ENCODE measurements around the gene DMKN.

Gene DMKN, protein sequence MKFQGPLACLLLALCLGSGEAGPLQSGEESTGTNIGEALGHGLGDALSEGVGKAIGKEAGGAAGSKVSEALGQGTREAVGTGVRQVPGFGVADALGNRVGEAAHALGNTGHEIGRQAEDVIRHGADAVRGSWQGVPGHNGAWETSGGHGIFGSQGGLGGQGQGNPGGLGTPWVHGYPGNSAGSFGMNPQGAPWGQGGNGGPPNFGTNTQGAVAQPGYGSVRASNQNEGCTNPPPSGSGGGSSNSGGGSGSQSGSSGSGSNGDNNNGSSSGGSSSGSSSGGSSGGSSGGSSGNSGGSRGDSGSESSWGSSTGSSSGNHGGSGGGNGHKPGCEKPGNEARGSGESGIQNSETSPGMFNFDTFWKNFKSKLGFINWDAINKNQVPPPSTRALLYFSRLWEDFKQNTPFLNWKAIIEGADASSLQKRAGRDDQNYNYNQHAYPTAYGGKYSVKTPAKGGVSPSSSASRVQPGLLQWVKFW

DNA sequence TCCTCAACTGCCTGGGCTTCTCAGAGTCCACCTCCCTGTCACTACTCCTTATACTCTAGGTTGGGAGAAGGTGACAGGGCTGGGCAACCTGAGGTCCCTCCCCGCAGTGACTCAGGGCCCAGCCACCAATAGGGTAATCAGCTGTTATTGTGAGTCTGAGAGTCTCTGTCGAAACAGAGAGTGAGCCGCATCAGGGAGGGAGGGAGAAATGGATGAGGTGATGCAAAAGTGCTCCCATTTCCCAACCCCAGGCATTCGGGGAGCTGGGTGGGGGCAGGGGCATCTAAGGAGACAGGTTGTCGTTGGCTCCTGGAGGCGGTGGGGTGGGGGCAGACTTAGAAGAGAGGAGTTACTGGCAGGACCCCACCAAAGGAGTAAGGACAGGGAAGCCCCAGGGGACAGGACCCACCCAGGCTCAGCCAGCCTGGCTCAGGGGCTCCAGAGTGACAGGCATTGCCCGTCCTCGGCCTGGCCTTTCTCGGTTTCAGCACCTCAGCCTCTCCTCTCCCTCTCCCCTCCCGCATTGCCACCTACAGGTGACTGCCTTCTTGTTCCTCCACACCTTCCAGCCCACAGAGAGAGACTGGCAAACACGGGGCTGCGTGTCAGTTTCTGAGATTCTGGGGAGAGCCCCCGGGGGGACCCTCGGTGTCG lies at the start of gene DMKN:
DMKN (minus strand) TSS at position 22 of the 654 bp plus-strand sequence. CDS start 174 bp downstream, outside the sequence.
- no peak for DNase-seq

DNA sequence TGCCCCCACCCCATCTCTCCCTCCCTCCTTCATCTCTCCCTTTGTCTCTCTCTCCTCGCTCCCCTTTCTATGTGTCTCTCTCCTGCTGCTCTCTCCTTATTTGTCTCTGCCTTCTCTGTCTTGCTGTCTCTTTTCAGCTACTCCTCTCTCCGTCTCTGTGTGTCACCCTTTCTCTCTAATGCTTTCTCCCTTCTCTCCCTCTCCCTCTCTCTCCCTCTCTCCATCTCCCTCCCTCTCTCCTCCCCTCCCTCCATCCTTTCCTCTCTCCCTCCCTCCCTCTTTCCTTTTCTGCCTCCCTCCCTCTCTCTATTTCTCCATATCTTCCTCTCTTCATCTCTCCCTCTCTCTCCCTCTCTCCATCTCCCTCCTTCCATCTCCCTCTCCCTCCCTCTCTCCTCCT lies 49.3 kb upstream of the DMKN start:
- DNase-seq: no peak

- DNase-seq: no peak
Observed at GRCh38 chr19:35562336-35562735, 48.9 kb upstream of the DMKN start.

DNA sequence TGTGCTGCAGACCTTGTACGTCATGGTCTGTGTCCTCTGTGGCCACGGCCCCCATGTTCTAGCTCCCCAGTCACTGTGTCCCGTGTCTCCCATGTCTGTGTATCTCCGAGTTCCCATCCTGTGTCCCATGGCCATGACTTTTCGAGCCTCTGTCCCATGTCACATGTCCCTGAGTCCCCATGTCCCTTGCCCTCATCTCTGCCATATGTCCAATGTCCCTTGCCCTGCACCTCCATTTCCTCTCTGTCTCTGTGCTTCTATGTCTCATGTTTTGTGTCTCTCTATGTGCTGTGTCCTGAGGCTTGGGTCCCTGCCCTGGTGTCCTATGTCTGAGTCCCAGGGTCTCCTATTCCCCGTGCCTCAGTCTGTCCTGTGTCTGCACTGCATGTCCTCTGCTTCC lies 48.0 kb upstream of the DMKN start:
- no peak for DNase-seq

- DNase-seq: no peak
Observed at GRCh38 chr19:35560677-35561076, 47.2 kb upstream of the DMKN start.

DNA sequence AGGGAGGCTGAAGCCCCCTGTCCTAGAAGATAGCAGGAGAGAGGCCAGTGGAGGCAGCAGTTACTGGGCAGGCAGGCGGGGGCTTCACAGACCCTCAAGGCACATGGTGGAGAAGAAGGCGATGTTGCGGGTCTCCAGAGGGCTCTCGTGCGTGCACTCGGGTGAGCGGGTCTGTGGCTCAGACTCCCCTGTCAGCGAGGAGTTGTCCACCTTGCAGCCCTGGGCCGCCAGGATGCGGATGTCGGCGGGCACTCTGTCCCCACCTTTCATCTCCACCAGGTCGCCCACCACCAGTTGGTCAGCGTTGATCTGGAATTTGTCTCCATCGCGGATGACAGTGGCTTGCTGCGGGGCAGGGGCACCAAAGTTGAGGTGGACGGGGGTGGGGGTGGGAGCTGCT lies 46.8 kb upstream of the DMKN start:
- DNase-seq: no peak

DNA sequence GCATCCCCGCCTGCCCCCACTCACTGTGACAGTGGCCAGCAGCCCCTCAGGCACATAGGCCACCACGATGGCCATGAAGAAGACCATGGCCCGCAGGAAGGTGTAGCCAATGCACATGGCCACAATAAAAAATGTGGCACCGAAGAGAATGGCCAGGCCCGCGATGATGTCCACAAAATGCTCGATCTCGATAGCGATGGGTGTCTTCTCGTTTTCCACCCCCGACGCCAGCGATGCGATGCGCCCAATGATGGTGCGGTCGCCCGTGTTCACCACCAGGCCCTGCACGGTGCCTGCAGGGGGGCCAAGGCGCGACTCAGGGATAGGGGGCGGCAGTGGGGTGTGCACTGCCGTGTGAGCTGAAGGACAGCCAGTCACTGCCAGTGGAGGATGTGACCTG lies 46.3 kb upstream of the DMKN start:
- DNase-seq: no peak

- DNase-seq: no peak
Observed at GRCh38 chr19:35559281-35559659, 45.8 kb upstream of the DMKN start.

- no peak for DNase-seq
Observed at GRCh38 chr19:35558400-35559280, 45.2 kb upstream of the DMKN start.

GRCh38 chr19:35557539-35558399 lies 44.3 kb upstream of the DMKN start:
- DNase-seq: peak; percentile 82

GRCh38 chr19:35556846-35557538 lies 43.5 kb upstream of the DMKN start:
- DNase-seq: no peak

- no peak for DNase-seq
Observed at GRCh38 chr19:35556025-35556590, 42.7 kb upstream of the DMKN start.

- no peak for DNase-seq
Observed at GRCh38 chr19:35555301-35556005, 42.0 kb upstream of the DMKN start.

GRCh38 chr19:35554076-35554475 lies 40.6 kb upstream of the DMKN start:
- no peak for DNase-seq

GRCh38 chr19:35553385-35554000 lies 40.0 kb upstream of the DMKN start:
- no peak for DNase-seq

GRCh38 chr19:35552534-35553384 lies 39.3 kb upstream of the DMKN start:
- DNase-seq: no peak

GRCh38 chr19:35551091-35551810 lies 37.8 kb upstream of the DMKN start:
- no peak for DNase-seq

DNA sequence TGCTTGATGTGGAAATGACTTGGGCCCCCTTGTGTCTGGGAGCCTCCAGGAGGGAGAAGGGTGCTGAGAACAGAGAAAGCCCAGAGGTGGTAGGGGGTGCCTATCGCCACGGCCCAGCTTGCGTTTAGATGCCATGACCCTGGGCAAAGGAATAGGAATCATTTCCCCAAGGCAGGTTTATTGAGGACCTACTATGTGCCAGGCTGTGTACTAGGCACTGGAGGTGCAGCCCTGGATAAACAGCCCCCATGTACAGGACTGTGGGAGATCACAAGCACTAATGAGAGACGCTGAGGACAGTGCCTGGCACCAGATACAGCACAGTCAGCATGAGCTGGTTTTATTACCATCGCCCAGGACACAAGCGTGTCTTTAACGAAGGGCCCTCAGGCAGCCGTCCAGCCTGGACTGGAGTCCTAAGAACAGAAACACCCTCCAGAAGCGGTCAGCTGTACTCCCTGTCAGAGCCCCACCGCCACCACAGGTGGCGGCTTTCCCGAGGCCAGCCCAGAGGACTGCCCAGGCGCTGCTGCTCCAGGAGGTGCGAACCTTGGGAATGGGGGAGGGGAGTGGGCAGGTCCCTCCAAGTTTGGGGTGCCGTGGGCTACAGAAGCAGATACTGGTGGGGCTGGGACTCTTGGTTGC lies 36.6 kb upstream of the DMKN start:
- no peak for DNase-seq

Data from stimulated activated CD8-positive, alpha-beta memory T cell treated with anti-CD3 and anti-CD28 coated beads, Interleukin-4, amount 100 ng/mL, for 48 hours (primary cell).